NCI-H187 (cell line): ENCODE data around the gene RXRG.
A peak's percentile ranks its signal among the peaks of the same experiment; 100 is the strongest.

Source experiments
- DNase-seq, 2 experiments: peaks; one replicate each; lab custom pipeline; 2025; lab: John Stamatoyannopoulos, UW

RXRG gene

DNA sequence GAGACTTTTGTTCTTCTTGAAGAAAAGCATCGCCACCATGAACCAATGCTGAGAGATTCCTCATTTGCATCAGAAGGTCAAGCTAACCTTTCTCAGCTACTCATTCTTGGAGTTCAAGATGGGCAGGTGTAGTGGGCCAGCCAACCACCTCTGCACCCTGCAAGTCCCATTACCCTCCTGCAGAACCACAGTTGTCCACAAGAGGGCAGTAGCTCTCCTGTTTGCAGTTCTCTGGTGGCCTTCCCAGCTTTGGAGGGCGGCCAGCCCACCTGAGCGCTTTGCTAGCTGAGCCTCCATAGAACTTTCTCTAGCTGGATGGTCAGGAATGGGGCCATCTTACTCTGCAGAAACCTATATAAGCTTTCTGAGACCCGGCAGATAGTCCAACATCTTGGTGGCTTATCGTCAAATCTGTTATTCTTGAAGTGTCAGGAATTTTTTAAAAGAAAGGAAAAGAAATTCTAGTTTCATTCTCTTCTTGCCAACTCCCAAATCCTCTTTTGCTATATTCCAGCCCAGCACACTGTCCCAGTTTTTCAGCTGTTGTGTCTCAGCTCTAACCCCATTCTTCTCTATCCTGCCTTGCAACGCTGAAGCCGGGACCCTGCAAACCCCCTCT, 77.4 kb downstream of the RXRG start:
- peak; percentile 81 to 83 for DNase-seq

DNA sequence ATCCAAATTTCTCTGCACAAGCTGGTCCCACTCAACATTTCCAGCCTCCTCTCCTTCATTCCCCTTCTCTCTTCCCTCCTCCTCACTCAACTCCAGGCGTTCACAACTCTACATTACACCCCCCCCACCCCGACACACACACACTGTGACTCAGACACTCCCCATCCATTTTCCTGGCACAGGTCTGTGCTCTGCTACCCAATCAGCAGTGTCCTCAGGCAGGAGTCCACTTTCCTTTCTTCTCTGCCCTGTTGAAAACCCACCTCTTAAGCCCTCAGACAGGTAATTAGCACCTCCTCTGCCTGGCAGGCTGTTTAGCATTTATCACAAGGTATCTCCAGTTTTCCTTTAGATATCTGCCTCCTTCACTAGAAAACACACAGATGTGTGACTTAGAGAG, 79.6 kb downstream of the RXRG start:
- DNase-seq, result no peak

DNA sequence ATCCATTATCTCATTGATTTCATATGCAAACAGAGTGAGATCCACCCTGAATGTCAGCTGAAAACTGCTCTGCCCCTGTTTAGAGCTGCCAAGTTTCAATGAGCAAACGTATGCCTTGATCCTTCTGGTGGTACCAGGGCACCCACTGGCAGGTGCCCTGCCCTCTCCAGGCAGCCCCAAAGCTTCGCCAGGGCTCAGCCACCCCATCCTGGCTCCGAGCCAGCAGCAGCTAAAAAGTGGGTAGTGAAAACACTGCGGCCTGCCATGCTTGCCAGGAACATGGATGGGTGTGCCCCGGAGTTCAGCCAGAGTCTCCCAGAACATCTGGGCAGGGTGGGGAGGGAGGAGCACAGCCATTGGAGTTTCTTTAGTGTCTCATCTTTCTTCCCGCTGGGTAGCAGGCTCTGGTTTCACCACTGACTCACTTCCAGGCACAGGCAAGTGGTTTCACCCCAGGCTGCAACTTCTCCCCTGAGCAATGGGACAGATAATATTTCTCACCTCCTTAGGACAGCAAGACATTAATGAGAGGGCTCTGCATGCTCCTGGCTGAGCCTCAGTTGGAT, 80.3 kb downstream of the RXRG start:
- DNase-seq, result no peak

DNA sequence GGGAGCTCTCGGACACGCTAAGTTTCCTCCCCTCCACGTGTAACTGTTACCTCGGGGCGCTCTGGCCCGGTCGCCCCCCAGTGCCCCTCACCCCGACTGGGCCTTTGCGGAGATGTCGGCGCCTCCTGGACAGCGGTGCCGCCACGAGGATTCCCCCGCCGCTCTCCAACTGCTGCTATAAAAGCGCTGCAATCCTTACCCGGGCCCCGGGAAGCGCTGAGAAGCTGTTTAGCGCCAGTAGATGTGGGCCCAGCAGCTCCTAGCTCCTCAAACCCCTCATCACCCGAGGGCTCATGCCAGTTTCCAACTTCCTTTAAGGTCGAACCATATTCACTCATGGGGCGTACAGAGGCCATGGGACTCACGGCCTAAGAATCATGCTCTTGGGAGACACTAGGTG, 88.0 kb downstream of the RXRG start:
- DNase-seq, result no peak

DNA sequence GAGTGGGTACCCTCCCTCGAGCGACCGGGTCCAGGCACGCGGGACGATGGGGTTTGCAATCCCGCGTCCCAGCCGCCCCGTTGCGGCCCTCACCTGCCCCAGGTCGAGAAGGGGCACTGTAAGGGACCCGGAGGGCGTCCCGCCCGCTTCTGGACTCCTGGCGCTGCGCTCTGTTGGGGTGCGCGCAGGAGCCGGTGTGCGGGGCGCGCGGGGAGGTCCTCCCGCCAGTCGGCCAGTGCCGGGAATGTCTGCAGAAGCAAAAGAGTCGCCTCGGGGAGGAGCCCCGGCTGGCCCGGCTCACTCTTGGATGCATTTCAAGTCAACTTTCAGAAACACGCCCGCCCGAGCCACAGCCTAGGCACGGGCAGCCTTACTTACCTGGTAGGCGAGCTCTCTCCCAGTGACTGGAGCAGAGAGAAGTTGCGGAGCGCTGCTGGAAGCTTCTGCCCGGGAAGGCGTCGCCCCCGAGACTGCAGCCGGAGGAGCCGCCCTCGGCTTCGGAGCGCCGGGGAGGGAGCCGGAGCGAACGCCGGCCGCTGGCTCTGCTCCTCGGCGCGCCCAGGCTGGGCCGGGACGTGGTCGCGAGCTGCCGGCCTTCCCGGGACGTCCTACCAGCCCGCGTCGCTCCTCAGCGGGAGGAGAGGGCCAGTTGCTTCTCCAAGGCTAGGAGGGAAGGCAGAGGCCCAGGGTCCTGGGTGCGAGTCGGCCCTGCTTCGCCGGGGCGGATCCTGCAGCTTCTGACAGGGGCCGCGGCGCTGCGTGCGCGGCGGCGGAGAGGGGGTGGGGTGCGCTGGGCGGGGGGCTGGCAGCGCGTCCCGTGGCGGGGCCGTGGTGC, 88.7 kb downstream of the RXRG start, which contains the start of gene LMX1A:
Gene LMX1A (minus strand): TSS at position 739 of the 835 bp plus-strand sequence. CDS start 1,156 bp downstream, outside the sequence.
- no peak for DNase-seq

DNA sequence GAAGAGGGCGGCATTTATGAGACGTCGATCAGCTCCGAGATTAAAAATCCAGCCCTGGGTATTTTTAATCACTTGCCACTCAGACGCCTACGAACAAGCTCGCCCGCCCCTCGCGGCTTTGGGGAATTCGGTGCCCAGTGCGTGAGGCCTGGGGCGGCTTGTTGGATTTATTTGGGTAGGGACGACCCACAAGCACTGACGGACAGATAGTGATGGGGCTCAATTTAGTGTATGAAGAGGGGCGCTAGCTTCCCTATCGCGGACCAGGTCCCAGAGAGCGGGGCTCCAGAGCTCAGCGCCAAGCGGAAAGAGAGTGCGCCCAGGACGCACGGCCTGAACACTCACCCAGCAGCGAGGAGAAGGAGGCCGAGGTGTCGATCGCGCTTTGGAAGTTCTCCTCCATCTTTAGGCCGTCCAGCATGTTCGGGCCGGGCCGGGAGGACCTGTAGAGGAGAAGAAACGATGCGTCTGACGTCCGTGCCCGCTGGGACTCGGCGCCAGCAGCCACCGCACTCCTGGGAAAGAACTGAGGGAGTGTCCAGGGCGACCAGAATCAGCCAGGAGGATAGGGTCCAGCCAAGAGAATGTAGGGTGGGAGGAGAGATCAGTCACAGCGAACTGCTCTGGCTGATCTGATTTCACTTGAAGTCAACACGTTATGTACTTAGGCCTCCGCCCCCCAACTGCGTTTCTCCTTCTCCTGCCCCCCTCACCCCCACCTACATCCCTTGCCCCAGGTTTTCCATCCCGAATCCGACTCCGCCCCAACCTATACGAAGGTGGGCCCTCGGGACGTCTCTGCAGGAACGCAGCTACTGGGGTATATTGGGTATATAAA, 89.6 kb downstream of the RXRG start:
- DNase-seq, result no peak

DNA sequence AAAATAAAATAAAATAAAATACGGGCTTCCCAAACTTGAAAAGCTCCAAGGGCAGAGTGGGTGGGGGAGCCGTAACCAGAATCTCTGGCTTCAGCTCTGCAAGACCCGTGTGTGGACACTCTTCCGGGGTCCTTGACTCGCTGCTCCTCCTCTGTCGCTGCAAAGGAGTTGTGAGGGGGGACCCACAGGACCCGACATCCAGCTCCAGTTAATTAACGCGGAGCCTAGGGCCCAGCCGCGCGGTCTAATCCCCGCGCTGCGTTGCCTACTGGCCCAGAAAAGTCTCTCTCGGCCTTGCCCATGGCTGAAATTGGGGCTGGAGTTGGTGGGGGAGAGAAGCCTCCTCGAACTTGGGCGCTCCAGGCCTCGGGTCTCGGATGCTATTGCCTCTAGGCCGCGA, 90.2 kb downstream of the RXRG start:
- no peak for DNase-seq

DNA sequence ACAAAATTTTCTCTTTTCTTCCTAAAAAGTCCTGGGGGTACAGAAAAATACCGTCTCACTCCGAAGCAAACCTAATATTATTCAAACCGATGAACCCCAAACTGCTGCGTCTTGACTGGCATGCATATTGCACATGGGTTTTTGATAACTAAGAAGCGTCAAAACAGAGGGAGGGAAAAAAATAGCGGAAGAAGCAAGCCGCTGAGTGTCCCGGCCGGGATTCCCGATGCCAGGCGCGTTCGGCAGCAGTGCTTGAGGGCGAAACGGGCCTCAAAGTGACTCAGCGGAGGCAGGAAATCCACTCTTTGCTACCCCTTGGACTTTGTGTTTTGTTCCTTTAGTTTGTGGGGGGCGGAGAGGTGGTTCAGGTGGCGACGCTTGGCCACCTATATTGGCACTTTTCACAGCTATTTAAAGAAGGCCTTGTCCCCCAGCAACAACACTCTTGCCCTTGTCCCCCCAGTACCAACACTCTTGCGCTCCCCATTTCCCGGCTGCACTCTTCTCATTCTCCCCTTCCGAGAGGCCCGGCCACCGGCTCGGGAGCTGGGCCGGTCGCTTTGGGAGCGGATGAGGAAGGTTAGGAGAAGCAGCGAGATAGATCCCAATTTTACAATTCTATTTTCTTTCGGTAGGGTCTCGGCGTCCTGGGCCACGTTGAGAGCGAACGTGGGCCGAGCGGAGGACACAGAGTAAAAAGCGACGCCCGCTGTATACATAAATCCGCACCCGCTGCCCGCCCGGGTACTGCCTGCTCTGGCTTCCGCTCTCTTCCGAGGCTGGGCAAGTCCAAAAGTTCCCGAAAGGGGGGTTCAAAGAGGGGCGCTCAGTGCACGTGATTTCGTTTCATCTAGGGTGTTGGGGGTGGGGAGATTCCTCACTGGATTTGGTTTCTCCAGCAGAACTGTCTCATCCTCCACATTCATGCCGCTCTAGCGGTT, 90.9 kb downstream of the RXRG start:
- DNase-seq, result no peak

DNA sequence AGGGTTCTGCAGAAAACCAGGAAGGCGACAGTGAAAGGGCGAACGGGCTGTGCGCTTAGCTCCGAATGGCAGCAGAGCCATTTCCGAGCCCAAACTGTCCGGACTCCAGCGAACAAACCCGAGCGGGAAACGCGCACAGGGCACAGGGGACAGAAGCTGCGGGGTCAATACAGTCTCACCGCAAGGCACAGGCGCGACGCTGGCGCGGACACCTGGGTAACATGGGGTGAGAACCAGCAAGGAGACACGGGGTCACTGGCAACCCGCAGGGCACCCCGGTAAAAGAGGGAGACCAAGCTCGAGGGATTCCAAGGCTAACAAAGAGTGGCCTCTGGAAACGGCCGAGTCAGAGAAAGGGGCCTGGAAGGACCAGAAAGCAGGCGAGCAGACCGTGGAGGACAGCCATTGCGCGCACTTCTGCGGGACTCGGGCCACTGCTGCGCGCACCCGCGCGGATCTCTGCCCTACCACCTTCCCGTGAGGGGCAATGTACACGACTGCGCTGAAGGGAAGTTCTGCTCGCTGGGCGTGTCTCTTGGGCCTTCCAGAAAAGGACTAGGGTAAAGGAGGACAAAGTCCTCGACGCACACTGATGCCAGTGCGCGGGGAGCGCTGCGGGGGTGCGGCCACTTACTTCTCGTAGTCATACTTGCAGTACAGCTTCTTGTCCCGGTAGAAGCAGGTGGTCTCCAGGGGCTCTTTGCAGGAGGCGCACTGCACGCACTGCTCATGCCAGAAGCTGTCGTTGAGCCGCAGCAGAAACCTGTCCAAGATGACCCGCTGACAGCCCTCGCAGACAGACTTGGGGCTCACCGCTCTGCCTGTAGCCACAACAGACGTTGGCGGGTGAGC, 92.3 kb downstream of the RXRG start:
- no peak for DNase-seq

DNA sequence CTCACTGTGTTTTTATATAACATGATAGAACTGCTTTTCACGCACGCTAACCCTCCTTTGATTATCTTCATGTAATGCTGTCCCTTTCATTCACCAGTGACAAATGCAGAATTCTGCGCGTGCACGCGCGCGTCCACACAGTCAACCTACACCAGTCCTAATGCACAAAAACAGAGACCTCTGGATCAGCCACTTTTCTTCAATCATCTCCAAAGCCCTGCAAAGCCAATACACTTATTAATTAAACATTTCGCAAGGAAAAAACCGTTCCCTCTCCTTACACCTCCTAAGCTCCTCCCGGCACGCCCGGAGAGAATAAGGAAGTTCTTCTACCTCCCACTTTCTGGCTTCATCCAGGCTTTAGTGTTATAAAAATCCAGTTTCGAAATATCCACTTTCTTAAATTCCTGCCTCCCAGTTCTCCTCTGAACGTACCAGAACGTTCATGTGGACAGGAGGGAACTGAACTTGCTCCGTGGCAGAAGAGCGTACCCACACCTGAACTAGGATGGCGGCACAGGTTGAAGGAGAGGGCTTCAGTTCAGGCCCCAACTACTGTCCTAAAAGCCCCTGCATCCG, 93.0 kb downstream of the RXRG start:
- no peak for DNase-seq
